ENCODE measurements around the gene RPL19. TPM values are rescaled to one million over a fixed set of nuclear protein-coding genes. Genes with fewer than 3 reads are reported as not detected.
A peak's percentile ranks its signal among the peaks of the same experiment; 100 is the strongest.

Gene RPL19
- total and polyA plus RNA-seq, 2 donors (not counting 3 experiments of a cell fraction or from before 2014, with no cell fraction given) = 1,802 to 1,958 TPM

DNA sequence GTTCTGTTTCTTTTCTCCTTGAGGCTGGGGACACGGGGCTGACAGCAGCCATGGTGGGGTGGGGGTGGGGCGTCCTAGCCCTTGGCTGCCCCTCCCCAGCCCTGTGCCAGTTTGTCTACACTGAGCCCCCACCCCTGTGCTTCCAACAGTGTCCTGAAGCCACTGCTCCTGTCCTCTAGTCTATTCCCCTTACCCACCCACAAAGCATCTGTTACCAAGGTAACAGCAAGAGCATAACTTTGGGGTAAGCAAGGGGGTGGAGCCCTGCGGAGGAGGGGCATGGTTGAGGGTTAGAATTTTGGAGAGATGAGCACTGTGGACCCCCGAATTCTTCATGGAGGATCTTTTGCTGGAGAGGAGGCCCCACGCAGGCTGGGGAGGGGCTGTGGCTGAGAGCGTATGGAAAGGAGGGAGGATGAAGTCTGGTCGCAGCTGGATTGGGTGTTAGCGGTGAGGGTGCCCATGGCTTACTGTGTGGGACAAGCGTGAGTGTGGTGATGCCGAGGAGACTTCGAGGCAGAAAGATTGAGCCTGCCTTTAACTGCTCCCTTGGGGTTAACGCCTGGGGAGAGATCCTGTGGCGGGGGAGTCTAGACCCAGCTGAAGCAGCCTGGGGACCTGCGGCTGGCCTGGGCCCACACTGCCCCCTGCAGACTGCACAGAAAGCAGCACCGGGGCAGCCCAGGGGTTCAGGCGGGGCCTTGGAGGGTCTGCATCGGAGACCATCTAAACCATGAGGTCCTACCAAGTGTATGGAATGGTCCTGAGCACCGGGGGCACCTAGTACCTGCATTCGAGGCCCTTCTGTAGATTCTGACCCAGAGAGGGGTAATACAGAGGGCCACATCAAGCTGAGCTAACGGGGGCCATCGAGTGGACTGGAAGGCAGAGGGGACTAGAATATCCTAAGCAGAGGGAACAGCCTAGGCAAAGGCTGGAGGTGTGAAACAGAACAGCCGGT lies 31.8 kb downstream of the RPL19 start:
- Histone ChIP-seq H3K9me3 (replicated peaks; ENCODE audit: control insufficient read depth, insufficient read depth, low read length) (no peaks in the 10 kb centered on the region), H3K27me3 (ENCODE audit: control insufficient read depth in 2 of 2, insufficient read depth in 2 of 2, low read length in 2 of 2) (peaks cover 2 to 4% of the 10 kb centered on the region in 2 experiments), H3K27ac (ENCODE audit: insufficient read depth, low read depth, low read length) (no peak overlapping the region), H3K4me2 (ENCODE audit: insufficient read depth, low read length) (no peak overlapping the region), H3K79me2 (ENCODE audit: control insufficient read depth, insufficient read depth, low read length) (no peaks in the 10 kb centered on the region), H2AFZ (ENCODE audit: low read depth, low read length) (peak overlapping the region; percentile 12), H3K4me3 (replicated peaks in 1 of 3; ENCODE audit: insufficient read depth in 1 of 3, low read depth in 1 of 3, low read length in 3 of 3) (no peak overlapping the region), H3K9me1 (replicated peaks; ENCODE audit: control insufficient read depth, extremely low read depth, insufficient read depth, low read length) (no peaks in the 10 kb centered on the region), H4K20me1 (replicated peaks; ENCODE audit: control insufficient read depth, extremely low read depth, insufficient read depth, low read length) (no peaks in the 10 kb centered on the region), H3K36me3 (ENCODE audit: control insufficient read depth in 2 of 2, extremely low read depth in 1 of 2, insufficient read depth in 2 of 2, low read length in 2 of 2) (no peaks in the 10 kb centered on the region), H3K9ac (replicated peaks; ENCODE audit: extremely low read depth, insufficient read depth, low read length) (no peak overlapping the region), H3K4me1 (ENCODE audit: control insufficient read depth, extremely low read depth, insufficient read depth, low read length) (peaks cover 6% of the 10 kb centered on the region)
- no peak for TF ChIP-seq FOS (IDR thresholded peaks at IDR 0.05; ENCODE audit: borderline replicate concordance, insufficient read depth, low read length)
- no peak for TF ChIP-seq MAX (IDR thresholded peaks at IDR 0.05; ENCODE audit: insufficient read depth, insufficient read length)
- peak; percentile 41 for TF ChIP-seq EZH2 (IDR thresholded peaks at IDR 0.05; ENCODE audit: borderline replicate concordance, low read depth, low read length, severe bottlenecking)
- TF ChIP-seq, protein P1, sequence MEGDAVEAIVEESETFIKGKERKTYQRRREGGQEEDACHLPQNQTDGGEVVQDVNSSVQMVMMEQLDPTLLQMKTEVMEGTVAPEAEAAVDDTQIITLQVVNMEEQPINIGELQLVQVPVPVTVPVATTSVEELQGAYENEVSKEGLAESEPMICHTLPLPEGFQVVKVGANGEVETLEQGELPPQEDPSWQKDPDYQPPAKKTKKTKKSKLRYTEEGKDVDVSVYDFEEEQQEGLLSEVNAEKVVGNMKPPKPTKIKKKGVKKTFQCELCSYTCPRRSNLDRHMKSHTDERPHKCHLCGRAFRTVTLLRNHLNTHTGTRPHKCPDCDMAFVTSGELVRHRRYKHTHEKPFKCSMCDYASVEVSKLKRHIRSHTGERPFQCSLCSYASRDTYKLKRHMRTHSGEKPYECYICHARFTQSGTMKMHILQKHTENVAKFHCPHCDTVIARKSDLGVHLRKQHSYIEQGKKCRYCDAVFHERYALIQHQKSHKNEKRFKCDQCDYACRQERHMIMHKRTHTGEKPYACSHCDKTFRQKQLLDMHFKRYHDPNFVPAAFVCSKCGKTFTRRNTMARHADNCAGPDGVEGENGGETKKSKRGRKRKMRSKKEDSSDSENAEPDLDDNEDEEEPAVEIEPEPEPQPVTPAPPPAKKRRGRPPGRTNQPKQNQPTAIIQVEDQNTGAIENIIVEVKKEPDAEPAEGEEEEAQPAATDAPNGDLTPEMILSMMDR (IDR thresholded peaks at IDR 0.05; ENCODE audit: extremely low read depth in 1 of 2, insufficient read depth in 1 of 2, low read depth in 1 of 2, low read length in 2 of 2) = peak; percentile 81 to 90
- TF ChIP-seq JUN (IDR thresholded peaks at IDR 0.05; ENCODE audit: borderline replicate concordance, insufficient read depth, insufficient read length, low read depth) = no peak
- no peak for TF ChIP-seq POLR2A (IDR thresholded peaks at IDR 0.05; ENCODE audit: low read depth, low read length)
- TF ChIP-seq GATA2 (IDR thresholded peaks at IDR 0.05; ENCODE audit: insufficient read depth, insufficient read length, low read depth, low read length) = no peak
- TF ChIP-seq MYC (IDR thresholded peaks at IDR 0.05; ENCODE audit: low read depth, low read length) = no peak
- TF ChIP-seq POLR2AphosphoS5 (IDR thresholded peaks at IDR 0.05; ENCODE audit: insufficient read depth, low read depth, low read length) = no peak
- ChIA-PET POLR2A (no interaction called here), CTCF (interaction anchor here (0.5 to 4.9 kb wide), 26 partner anchors 10 to 253 kb away, joined by 3 to 112 read pairs (median 6); partner anchors contain the start of genes ARL5C and RPL19)
- BruUV-seq (replicated peaks) = no TSS peak
- dilution Hi-C loops (cut with MboI; ENCODE audit: extremely low pct_ligation_motif_present, low sequenced_read_pairs) = no loop called here
- DNase-seq (ENCODE audit: low read depth, low spot score) = peak; percentile 26
- intact Hi-C loops (cut with micrococcal nuclease) = loop anchor here (1.0 to 2.0 kb wide), 2 partner anchors 67 to 79 kb away; no protein-coding TSS in a partner anchor
- peak; percentile 31 for FAIRE-seq
